Fibroblast of skin of back (primary cell): ENCODE measurements around the gene ZNF136.
A peak's percentile ranks its signal among the peaks of the same experiment; 100 is the strongest.

Experiments
- DNase-seq: peaks from one replicate; pipeline ENCODE4 v3.0.0-alpha.2; 2013

Gene ZNF136

DNA sequence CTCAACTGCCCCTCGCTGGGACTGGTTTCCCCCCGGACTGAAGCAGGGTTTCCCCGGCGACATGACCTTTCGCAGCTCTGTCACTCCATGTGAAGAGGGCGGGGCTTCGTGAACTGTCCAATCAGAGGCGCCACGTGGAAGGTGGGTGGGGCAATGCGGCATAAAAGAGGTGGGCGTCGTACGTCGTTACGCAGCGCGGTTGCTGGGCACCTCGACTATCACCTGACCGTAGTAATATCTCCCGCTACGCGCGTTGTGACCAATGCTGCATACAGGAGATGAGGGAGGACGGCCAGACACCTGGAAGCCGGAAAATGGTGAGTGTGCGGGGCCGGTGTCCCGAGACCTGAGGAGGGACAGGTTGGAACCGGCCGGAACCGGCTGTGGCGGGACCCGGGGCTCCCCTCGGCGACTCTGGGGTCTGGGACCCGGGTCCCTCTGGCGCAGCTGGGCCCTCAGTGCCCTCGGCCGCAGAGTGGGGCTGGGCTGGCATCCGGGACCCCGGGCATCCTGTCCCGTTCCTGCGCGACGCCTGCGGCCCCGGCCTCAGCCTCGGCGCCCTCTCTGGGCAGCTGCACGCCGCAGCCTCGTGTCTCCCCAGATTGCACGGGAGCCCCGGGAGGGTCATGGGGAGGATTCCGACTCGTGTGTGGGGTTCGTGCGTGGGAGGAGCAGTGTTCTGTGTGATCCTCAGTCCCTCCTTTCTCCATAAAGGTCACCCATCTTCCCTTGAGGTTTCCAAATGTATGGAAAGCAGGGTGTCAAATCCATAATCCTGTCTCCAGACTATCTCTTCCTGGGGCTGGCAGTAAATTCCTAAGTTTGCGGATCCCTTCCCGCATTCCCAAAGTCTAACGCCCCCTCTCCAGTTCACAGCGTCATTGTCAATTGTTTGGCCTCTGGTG, 32.2 kb downstream of the ZNF136 start:
- DNase-seq = peak; percentile 51

- no peak for DNase-seq
Measured at GRCh38 chr19:12198136-12198535, 35.2 kb downstream of the ZNF136 start.

DNA sequence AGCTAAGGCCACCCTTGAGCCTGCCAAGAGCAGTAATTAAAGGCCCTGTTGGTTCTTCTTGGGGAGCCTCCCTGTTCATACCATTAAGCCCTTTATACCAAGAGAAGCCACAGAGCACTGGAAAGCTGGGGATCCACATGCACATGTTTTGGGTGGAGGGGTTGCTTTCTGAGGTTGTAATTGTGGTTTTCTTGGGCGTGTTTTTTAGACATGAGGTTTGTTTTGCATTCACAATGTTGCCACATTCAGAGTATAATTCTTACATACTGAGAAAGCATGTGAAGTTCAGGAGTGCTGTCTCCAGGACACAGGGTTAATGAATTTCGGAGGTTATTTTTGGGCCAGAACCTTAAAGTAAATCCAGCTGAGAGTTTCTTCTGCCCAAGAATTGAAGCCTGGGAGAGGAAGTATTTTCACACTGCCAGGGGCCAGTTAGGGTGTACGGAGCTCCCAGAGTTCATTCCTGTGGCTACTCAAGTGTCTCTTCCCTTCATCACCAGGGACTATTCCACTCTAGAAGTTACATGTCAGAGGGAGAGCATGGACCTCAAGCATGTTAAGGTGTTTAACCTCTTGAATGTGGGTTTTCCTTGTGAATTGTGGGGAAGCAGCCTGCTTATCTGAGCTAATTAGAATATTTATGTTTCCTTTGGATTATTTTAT, 37.0 kb downstream of the ZNF136 start:
- DNase-seq = no peak

- no peak for DNase-seq
Measured at GRCh38 chr19:12202250-12202649, 39.4 kb downstream of the ZNF136 start.

DNA sequence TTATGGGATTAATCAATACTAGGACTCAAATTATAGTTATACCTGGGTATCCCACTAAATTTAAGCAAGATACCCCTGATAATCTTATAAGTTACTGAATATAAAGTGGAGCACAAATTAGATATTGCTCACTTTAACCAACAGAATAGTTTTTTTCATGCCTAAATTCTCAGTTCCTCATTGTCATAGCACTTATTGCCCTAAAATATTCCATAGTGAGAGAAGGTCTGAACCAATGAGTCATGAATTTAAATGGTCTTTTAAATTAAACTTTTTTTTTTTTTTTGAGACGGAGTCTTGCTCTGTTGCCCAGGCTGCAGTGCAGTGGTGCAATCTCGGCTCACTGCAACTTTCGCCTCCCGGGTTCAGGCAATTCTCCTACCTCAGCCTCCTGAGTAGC, 42.4 kb downstream of the ZNF136 start:
- DNase-seq = no peak

- DNase-seq = no peak
Measured at GRCh38 chr19:12208221-12208620, 45.3 kb downstream of the ZNF136 start.

DNA sequence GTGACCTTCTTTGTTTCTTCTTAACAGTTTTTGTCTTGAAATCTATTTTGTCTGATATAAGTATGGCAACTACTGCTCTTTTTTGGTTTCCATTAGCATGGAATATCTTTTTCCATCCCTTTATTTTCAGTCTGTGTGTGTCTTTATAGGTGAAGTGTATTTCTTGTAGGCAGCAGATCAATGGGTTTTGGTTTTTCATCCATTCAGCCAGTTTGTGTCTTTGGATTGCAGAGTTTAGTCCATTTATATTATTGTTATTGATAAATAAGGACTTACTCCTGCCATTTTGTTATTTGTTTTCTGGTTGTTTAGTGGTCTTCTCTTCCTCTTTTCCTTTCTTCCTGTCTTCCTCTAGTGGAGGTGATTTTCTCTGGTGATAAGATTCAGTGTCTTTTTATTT, 54.4 kb downstream of the ZNF136 start:
- no peak for DNase-seq

GRCh38 chr19:12222980-12223630, 60.2 kb downstream of the ZNF136 start:
- DNase-seq = no peak

- no peak for DNase-seq
Measured at GRCh38 chr19:12224676-12225075, 61.8 kb downstream of the ZNF136 start.

GRCh38 chr19:12229990-12230389, 67.1 kb downstream of the ZNF136 start:
- no peak for DNase-seq

DNA sequence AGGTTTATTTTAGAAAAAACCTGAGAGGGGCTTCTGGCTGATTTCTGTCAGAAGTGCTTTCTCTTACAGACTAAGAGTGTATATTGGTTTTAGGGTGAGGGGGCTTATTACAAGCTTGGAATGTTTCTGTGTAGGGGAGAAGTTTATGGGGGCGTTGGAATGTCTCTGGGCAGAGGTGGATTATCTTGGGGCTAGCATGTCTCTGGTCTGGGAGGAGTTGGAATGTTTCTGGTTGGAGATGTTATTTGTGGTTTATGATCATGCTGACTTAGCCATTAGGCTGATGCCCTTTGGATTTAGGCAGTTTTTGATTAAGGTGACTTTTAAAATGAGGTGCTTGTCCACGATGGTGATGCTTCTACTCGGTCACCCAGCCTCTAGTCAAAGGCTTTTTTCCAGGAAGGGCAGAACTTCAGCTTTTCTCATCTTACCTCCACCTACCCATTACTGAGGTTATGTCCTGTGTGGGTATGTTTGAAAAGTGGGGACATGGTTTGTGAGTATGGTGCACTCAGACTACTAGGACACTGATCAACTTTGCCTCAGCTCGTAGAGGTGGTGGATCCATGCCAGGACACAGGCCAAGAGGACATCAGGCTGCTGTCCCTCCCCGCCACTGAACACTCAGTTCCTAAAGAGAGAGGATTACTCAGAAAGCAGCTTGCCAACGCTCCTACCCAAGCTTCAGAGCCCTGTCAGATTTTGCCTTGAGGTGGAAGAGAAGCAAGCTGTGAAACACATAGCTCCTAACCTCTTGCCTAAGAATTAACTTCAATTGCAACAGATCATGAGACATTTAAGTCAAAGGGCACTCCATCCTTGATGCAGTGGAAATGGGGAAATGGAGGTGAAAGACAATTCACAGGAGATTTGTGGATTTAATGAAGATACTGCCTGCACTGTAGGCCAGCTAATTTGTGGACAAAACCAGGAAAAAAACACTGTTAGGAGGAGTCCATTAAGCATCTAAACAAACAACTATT, 68.1 kb downstream of the ZNF136 start:
- DNase-seq = no peak

GRCh38 chr19:12232961-12233360, 70.1 kb downstream of the ZNF136 start:
- no peak for DNase-seq

DNA sequence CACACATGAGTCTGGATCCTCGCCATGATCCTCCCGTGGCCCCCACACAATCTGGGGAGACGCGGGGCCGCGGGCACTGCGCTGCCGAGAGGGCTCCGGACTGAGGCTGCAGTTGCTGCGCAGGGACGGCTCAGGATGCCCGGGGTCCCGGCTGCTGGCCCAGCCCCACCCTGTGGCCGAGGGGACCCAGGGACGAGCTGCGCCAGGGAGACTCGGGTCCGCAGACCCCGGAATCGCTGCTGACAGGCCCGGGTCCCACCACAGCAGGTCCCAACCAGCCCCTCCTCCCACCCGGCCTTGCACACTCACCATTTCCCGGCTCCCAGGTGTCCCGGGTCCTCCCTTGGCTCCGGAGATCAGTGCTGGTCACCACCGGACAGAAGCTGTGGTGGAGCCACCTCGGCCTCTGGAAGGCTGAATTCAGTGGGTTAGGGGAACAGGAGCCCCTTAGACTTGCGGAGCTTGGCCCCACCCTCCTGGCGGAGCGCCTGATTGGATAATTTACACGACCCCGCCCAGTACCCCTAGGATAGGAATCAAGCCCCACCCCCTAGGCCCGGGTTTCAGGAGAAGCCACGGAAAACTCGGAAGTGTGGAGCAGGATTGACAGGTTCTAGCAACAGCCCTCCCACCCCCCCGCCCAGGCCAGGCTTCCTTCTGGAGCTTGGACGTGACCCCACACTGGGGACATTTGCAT, 74.4 kb downstream of the ZNF136 start:
- no peak for DNase-seq
